NCI-H1694 treated with DMSO at 0.1 percent for 48 hours (cell line): ENCODE data around the gene ARFGAP3.
"Not testable (repeated sequence)": the region's sequence is repeated elsewhere in the genome, so short reads cannot be mapped to it uniquely, and the experiment has no call there.

Experiments
- DNase-seq: peaks from one replicate; lab custom pipeline; 2025; lab: John Stamatoyannopoulos, UW

Gene ARFGAP3

GRCh38 chr22:42794551-42795510 lies 62.2 kb downstream of the ARFGAP3 start:
- DNase-seq, result no peak

GRCh38 chr22:42793848-42794405 lies 63.1 kb downstream of the ARFGAP3 start:
- DNase-seq, result no peak

- DNase-seq, result no peak
These were observed 63.9 kb downstream of the ARFGAP3 start for GRCh38 chr22:42792909-42793847.

DNA sequence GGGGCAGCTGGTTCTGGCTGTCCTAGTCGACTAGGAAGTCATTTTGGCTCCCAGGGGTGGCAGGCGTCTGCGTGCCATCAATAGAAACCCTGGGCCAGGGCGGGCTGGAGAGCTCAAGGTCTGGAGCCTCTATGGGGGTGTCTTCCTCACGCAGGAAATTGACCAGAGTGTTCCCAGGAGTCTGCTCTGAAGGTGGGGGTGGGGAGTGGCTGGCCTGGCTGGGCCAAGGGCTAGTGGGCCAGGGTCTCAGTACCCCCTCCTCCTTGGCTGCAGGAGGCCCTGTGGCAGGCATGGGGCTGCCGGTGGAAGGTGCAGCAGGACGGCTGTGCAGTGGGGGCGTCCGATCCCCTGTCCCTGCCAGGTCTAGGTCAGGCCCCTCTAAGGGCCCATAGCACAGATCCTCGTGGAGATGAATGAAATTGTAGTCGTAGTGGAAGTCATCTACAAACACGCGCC lies 64.6 kb downstream of the ARFGAP3 start:
- DNase-seq, result no peak

DNA sequence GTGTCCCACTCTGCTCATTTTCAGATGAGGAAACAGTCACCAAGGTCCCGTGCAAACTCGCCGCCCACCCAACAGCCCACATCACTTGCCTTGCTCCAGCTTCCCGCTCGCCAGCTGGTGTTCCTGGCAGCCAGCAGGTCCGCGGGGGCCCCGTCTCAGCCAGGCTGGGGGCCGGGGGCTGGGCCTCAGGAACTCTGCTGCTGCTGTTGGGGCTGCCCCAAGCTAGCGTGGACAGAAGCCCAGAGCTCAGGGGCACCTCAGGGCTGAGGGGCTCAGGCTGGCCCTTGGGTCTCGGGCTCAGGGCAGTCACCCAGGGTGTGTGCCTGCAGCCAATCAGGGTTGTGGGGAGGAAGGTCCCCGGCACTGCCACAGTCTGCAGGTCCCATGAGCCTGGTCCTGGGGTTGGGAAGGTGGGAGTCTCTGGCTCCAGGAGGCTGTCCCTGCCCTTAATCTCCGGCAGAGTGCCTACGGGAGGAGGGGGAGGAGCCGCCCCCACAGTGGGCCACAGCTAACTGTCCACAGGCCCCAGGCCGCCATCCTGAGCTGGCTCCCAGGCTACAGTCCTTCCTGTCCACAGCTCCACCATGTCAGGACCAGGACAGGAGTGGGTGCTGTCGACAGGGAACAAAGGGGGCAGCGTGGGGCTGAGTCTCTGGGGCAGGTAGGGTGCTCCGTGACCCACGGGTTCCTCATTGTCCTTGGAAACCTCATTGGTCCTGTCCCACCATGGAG lies 65.2 kb downstream of the ARFGAP3 start:
- DNase-seq, result no peak

DNA sequence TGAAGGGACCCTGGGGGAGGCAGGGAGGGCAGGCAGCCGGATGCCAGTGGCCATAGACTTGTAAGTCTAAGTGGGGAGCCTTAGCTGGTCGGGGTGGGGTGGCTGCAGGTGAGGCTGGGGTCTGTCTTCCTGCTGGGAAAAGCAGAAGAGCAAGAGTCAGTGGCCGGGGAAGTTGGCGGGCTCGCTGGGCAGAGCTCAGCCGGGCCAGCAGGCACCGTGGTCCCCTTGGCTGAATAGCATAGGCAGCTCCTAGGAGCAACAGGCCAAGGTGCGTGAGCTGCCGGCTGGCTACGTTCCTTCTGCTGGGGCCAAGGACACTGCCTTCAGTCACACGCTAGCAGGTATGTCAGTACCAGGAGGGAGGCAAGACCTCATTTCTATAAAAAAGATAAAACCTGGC lies 68.6 kb downstream of the ARFGAP3 start:
- DNase-seq, result no peak

DNA sequence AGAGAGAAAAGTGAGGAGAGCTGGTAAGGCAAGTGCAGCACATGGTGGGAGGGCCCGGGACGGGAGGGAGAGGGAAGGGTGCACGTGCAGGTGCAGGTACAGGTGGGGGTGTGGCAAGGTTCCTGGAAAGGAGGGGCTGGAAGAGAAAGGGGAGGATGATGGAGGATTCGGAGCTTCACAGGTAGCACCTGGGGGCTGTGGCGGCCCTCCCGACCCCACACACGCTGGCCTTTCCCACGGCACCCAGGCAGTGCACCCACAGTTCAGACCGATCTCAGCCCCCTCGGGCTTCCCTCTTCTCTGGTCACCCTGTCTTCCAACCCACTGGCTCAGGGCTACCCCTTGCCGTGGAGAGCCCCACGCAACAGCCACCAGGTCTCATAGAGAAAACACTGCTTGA lies 69.1 kb downstream of the ARFGAP3 start:
- DNase-seq, result no peak

GRCh38 chr22:42787357-42787736 lies 69.7 kb downstream of the ARFGAP3 start:
- no peak for DNase-seq

- DNase-seq, result no peak
These were observed 70.3 kb downstream of the ARFGAP3 start for GRCh38 chr22:42786606-42787356.

GRCh38 chr22:42785706-42786499 lies 71.2 kb downstream of the ARFGAP3 start:
- no peak for DNase-seq

DNA sequence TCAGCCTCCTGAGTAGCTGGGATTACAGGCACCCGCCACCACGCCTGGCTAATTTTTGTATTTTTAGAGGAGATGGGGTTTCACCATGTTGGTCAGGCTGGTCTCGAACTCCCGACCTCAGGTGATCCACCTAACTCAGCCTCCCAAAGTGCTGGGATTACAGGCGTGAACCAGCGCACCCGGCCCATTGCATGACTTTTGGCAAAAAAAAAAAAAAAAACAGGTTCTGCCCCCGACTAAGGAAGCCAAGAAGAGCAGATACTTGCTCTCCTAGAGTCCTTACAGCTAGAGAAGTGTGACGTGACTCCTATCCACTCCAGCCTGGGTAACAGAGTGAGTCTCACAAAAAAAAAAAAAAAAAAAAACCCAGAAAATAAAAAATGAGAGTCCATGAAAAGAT lies 74.8 kb downstream of the ARFGAP3 start:
- not testable (repeated sequence) for DNase-seq

GRCh38 chr22:42780070-42780540 lies 77.0 kb downstream of the ARFGAP3 start:
- DNase-seq, result peak; percentile 96

GRCh38 chr22:42777126-42777525 lies 79.9 kb downstream of the ARFGAP3 start:
- no peak for DNase-seq

- DNase-seq, result no peak
These were observed 83.9 kb downstream of the ARFGAP3 start for GRCh38 chr22:42773167-42773566.

DNA sequence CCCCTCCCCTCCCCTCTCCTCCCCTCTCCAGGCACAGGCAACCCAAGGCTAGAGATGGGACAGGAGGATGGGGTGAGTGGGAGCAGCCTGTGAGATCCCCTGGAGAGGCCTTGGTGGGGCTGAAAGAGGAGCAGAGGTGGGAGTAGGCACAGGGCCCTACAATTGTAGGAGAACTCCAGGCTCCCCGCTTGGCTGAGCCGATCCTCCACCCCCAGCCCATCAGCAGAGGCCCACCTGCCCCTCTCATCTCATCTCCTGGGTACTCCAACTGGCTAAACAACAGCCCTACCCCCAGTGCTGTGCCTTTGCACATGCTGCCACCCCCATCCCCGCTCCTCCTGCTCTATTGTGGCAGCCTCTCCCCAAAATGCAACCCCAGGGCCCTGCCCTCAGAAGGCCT lies 84.4 kb downstream of the ARFGAP3 start:
- no peak for DNase-seq

DNA sequence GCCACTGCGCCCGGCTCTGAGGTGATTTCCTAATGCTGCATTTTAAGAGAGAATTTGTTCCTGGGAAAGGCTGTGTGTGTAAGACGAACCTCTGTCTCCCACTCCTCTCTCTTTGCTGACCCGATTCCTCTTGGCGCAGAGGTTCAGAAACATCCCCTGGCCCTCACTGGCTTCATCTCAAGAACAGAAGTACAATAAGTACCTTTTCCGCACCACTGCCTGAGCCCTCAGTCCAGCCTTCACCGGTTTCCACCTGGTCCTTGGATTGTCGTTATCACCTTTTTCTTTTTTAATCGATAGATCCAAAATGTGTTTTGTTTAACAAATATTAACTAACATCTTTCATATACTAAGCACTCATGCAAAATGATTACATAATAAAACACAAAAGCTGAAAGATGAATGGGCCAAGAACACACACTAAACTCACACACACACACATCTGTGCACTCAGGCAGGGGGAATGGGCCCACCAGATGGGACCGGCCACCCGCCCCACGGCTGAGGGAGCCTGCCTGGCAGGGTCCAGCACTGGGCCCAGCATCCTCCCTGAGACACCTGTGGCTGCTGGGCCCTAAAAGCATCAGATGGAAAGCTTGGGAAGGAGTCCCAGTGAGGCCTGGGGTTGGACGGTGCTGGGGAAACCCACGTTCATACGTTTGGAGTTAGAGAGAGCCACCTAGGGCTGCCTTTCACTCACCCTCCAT lies 86.0 kb downstream of the ARFGAP3 start:
- no peak for DNase-seq

- DNase-seq, result no peak
These were observed 86.7 kb downstream of the ARFGAP3 start for GRCh38 chr22:42770448-42770726.

GRCh38 chr22:42769574-42770447 lies 87.3 kb downstream of the ARFGAP3 start:
- no peak for DNase-seq

DNA sequence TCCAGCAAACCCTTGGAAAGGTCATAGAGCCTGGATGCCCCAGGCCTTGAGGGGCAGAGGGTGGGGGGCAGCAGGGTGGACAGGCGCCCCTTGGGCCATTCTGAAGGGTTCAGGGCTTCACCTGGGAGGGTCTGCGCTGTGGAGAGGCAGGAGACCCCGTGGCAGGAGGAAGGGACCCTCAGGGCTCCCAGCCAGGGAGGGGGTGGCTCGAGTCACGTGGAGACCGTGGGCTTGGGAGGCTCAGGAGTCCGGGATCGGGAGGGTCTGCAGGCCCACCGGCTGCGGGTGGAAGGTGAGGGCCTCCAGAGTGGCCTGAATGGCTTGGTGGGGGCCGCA lies 87.9 kb downstream of the ARFGAP3 start:
- DNase-seq, result no peak
